ENCODE measurements around the gene ZC3H8.
"Not testable (repeated sequence)": the region's sequence is repeated elsewhere in the genome, so short reads cannot be mapped to it uniquely, and the experiment has no call there.

Gene ZC3H8

GRCh38 chr2:112254466-112255240 lies at the start of gene ZC3H8:
Gene ZC3H8, minus strand, starts transcription at chr2:112255042. Its CDS starts 61 bp downstream, at chr2:112254981.
- peak; percentile 87 for DNase-seq

- DNase-seq: no peak
Observed at GRCh38 chr2:112304298-112304941, 49.6 kb upstream of the ZC3H8 start.

- no peak for DNase-seq
Observed at GRCh38 chr2:112301973-112302372, 47.1 kb upstream of the ZC3H8 start.

- DNase-seq: no peak
Observed at GRCh38 chr2:112301171-112301584, 46.3 kb upstream of the ZC3H8 start.

GRCh38 chr2:112296407-112296806 lies 41.6 kb upstream of the ZC3H8 start:
- DNase-seq: no peak

- DNase-seq: no peak
Observed at GRCh38 chr2:112295407-112296078, 40.7 kb upstream of the ZC3H8 start.

GRCh38 chr2:112293636-112294401 lies 39.0 kb upstream of the ZC3H8 start:
- no peak for DNase-seq

- no peak for DNase-seq
Observed at GRCh38 chr2:112290648-112291047, 35.8 kb upstream of the ZC3H8 start.

GRCh38 chr2:112290088-112290487 lies 35.2 kb upstream of the ZC3H8 start:
- DNase-seq: no peak

- DNase-seq: not testable (repeated sequence)
Observed at GRCh38 chr2:112283535-112283934, 28.7 kb upstream of the ZC3H8 start.

GRCh38 chr2:112282066-112282465 lies 27.2 kb upstream of the ZC3H8 start:
- not testable (repeated sequence) for DNase-seq

GRCh38 chr2:112277596-112278220 lies 22.9 kb upstream of the ZC3H8 start:
- DNase-seq: no peak

- DNase-seq: no peak
Observed at GRCh38 chr2:112276954-112277353, 22.1 kb upstream of the ZC3H8 start.

GRCh38 chr2:112275887-112276773 lies 21.3 kb upstream of the ZC3H8 start:
- DNase-seq: peak; percentile 29

GRCh38 chr2:112275311-112275886 lies 20.6 kb upstream of the ZC3H8 start, which contains the start of gene ZC3H6:
Gene ZC3H6, plus strand, starts transcription at chr2:112275597. Its CDS starts 398 bp downstream, at chr2:112275995.
- peak; percentile 98 for DNase-seq

GRCh38 chr2:112273349-112273748 lies 18.5 kb upstream of the ZC3H8 start:
- DNase-seq: no peak

GRCh38 chr2:112272669-112273068 lies 17.8 kb upstream of the ZC3H8 start:
- DNase-seq: no peak

GRCh38 chr2:112268547-112268946 lies 13.7 kb upstream of the ZC3H8 start:
- DNase-seq: no peak

- no peak for DNase-seq
Observed at GRCh38 chr2:112262876-112263275, 8.0 kb upstream of the ZC3H8 start.

GRCh38 chr2:112260295-112260625 lies 5.4 kb upstream of the ZC3H8 start:
- DNase-seq: no peak

All from T1000 (cell line).